ENCODE data around the gene PAX7. TPM values are rescaled to one million over a fixed set of nuclear protein-coding genes. Genes with fewer than 3 reads are reported as not detected.
A peak's percentile ranks its signal among the peaks of the same experiment; 100 is the strongest.

PAX7 gene
- total and polyA plus RNA-seq, 9 of the 15 experiments (the other 6 are each of a cell fraction or from before 2014, with no cell fraction given) = not detected

DNA sequence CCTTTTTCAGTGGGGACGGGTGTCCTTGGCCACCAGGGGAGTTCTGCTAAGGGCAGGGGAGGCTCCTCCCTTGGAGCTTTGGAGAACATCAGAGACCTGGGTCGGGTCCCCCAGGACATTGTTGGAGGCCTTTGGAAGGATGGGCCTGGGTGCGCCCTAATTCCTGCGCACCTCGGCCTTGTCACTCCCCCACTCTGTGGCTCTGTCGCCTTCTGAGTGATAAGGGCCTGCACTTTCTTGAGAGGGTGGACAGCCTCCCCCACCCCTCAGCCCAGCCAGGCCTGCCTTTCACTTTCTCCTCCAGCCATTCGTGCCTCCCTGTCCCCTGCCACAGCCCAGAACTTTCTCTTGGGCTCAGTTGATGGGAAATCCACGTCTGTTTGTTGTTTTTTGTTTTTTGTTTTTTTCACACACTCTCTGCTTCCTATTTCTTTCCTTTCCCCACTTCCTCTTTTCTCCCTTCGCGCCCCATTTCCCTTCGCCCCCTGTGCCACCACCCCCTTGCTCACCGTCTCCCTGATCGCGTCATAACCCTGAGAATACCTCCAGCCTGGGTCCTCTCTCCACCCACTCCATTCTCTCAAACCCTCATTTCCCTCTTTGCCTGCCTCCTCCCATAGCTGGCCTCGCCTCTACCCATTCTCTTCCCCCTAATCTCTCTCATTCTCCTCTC lies 85.6 kb downstream of the PAX7 start (continued):
- TF ChIP-seq, protein P1, sequence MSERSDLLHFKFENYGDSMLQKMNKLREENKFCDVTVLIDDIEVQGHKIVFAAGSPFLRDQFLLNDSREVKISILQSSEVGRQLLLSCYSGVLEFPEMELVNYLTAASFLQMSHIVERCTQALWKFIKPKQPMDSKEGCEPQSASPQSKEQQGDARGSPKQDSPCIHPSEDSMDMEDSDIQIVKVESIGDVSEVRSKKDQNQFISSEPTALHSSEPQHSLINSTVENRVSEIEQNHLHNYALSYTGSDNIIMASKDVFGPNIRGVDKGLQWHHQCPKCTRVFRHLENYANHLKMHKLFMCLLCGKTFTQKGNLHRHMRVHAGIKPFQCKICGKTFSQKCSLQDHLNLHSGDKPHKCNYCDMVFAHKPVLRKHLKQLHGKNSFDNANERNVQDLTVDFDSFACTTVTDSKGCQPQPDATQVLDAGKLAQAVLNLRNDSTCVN (CRISPR knock-in tag; IDR thresholded peaks at IDR 0.05) = peak; percentile 87
- no peak for TF ChIP-seq JUND (IDR thresholded peaks at IDR 0.05; ENCODE audit: borderline replicate concordance, low read depth, low read length)
- no peak for TF ChIP-seq JUND (tag; IDR thresholded peaks at IDR 0.05; ENCODE audit: borderline replicate concordance, low read depth, low read length)
- TF ChIP-seq THRAP3 (IDR thresholded peaks at IDR 0.05; ENCODE audit: borderline replicate concordance) = no peak
- TF ChIP-seq, protein P2, sequence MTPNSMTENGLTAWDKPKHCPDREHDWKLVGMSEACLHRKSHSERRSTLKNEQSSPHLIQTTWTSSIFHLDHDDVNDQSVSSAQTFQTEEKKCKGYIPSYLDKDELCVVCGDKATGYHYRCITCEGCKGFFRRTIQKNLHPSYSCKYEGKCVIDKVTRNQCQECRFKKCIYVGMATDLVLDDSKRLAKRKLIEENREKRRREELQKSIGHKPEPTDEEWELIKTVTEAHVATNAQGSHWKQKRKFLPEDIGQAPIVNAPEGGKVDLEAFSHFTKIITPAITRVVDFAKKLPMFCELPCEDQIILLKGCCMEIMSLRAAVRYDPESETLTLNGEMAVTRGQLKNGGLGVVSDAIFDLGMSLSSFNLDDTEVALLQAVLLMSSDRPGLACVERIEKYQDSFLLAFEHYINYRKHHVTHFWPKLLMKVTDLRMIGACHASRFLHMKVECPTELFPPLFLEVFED (CRISPR knock-in tag; conservative IDR thresholded peaks at IDR 0.05) = peak; percentile 66; the same call in 1 of the 2 replicates
- 0 out of 2 replicates have a peak, but pooled peaks have one; percentile 20 for TF ChIP-seq CREB1 (IDR thresholded peaks at IDR 0.05)
- TF ChIP-seq CREB1 (CRISPR knock-in tag; IDR thresholded peaks at IDR 0.05) = no peak
- TF ChIP-seq, protein P3, sequence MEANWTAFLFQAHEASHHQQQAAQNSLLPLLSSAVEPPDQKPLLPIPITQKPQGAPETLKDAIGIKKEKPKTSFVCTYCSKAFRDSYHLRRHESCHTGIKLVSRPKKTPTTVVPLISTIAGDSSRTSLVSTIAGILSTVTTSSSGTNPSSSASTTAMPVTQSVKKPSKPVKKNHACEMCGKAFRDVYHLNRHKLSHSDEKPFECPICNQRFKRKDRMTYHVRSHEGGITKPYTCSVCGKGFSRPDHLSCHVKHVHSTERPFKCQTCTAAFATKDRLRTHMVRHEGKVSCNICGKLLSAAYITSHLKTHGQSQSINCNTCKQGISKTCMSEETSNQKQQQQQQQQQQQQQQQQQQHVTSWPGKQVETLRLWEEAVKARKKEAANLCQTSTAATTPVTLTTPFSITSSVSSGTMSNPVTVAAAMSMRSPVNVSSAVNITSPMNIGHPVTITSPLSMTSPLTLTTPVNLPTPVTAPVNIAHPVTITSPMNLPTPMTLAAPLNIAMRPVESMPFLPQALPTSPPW (CRISPR knock-in tag; IDR thresholded peaks at IDR 0.05) = peak; percentile 65; the same call in 1 of the 2 replicates
- 0 out of 2 replicates have a peak, but pooled peaks have one; percentile 50 for TF ChIP-seq ELF4 (CRISPR knock-in tag; IDR thresholded peaks at IDR 0.05)
- peak; percentile 70 to 76 for TF ChIP-seq NRF1 (conservative IDR thresholded peaks at IDR 0.05 in 1 of 2, IDR thresholded peaks at IDR 0.05 in 1 of 2)
- 0 out of 2 replicates have a peak, but pooled peaks have one; percentile 39 for TF ChIP-seq SMARCA4 (IDR thresholded peaks at IDR 0.05)
- 0 out of 2 replicates have a peak, but pooled peaks have one; percentile 11 for TF ChIP-seq CBFA2T3 (IDR thresholded peaks at IDR 0.05)
